Fibroblast of villous mesenchyme (primary cell): ENCODE data around the gene RNU7-1. TPM values are rescaled to one million over a fixed set of nuclear protein-coding genes. Genes with fewer than 3 reads are reported as not detected.

Experiments used
- DNase-seq: peaks from one replicate; pipeline ENCODE4 v3.0.0-alpha.2; 2010; ENCODE audit warnings: low read depth
- H3K4me3 ChIP-seq: 2 replicates; pipeline ENCODE4 v1.5.1; 2011; ENCODE audit warnings: low read depth, mild to moderate bottlenecking, low read length
- CTCF ChIP-seq: IDR thresholded peaks from 2 replicates; pipeline ENCODE4 v1.5.1; 2012; ENCODE audit warnings: low read depth, mild to moderate bottlenecking, low read length; ENCODE audit not compliant: insufficient read depth
- total RNA-seq: library from RNA; depleted of rRNA; stranded (reverse); fragments of >200 nt; gene quantifications from 2 replicates; pipeline ENCODE4 v1.2.3, GENCODE V29; 2012

The RNU7-1 gene
- total RNA-seq, 1 donor = not detected

GRCh38 chr12:6927379-6928021, 16.1 kb upstream of the RNU7-1 start, which contains the start of gene ATN1:
ATN1 (plus strand) TSS chr12:6927959; CDS start chr12:6934002, 6,043 bp downstream.
- TF ChIP-seq CTCF = no peak
- DNase-seq = peak; percentile 87

GRCh38 chr12:6928022-6928702, 15.5 kb upstream of the RNU7-1 start:
- no peak for DNase-seq
- H3K4me3 ChIP-seq = peak overlapping the region; percentile 94
- TF ChIP-seq CTCF = no peak

More at GRCh38 chr12:6927379-6928021, 16.1 kb upstream of the RNU7-1 start, which contains the start of gene ATN1:
- peak within 1 kb of the TSS; percentile 94 for H3K4me3 ChIP-seq

- peak overlapping the region; percentile 94 for H3K4me3 ChIP-seq
- no peak for TF ChIP-seq CTCF
- DNase-seq = no peak
Measured at GRCh38 chr12:6928703-6929407, 14.8 kb upstream of the RNU7-1 start.

- no peak for TF ChIP-seq CTCF
- no peak for DNase-seq
- H3K4me3 ChIP-seq = peak overlapping the region; percentile 94
Measured at GRCh38 chr12:6929466-6930452, 13.9 kb upstream of the RNU7-1 start.

GRCh38 chr12:6932766-6933165, 10.8 kb upstream of the RNU7-1 start:
- DNase-seq = no peak
- no peak overlapping the region for H3K4me3 ChIP-seq
- TF ChIP-seq CTCF = no peak

- H3K4me3 ChIP-seq = no peak overlapping the region
- DNase-seq = peak; percentile 46
- TF ChIP-seq CTCF = no peak
Measured at GRCh38 chr12:6934110-6934509, 9.5 kb upstream of the RNU7-1 start.
